Kidney glomerular epithelial cell (primary cell): ENCODE data around the gene NR2C1.

Experiments
- DNase-seq: peaks from one replicate; lab custom pipeline; 2025; lab: John Stamatoyannopoulos, UW

Gene NR2C1

GRCh38 chr12:95083938-95084337 lies 10.5 kb upstream of the NR2C1 start:
- peak; percentile 22 for DNase-seq

GRCh38 chr12:95083471-95083870 lies 10.1 kb upstream of the NR2C1 start:
- DNase-seq = no peak

GRCh38 chr12:95077341-95077740 lies 3.9 kb upstream of the NR2C1 start:
- no peak for DNase-seq

- DNase-seq = no peak
Observed at GRCh38 chr12:95074766-95075165, 1.3 kb upstream of the NR2C1 start.

- no peak for DNase-seq
Observed at GRCh38 chr12:95073698-95074520, 491 bp upstream of the NR2C1 start.

GRCh38 chr12:95070378-95070777 lies 3.0 kb downstream of the NR2C1 start:
- no peak for DNase-seq

DNA sequence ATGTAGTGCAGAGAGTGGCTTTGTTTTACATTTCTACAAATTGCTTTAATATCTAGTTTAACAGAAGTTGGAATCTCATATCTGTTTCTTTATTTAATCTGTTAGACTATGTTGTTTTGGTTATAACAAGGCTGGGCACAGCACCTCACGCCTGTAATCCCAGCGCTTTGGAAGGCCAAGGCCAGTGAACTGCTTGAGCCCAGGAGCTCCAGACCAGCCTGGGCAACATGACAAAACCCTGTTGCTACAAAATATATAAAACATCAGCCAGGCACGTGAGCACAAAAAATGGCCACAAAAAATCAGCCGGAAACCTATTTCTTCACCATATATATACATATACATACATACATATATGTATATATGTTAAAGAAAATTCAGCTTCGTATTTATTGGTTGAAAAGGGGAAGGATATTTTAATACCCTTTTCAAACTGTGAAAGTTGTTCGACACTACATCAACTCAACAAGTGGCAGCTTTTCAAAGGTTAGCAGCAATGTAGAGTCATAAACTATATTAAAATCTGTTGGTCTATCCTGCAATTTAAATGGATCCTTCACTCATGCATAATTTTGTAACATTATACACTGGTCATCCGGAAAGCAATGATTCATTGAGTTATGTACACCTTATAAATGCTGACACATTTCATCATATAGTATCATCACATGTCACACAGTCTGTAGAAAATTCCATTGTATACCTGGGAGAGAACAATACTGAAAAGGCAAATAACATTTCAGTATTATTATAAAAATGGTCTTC lies 7.1 kb downstream of the NR2C1 start:
- no peak for DNase-seq

GRCh38 chr12:95060951-95061350 lies 12.5 kb downstream of the NR2C1 start:
- no peak for DNase-seq

GRCh38 chr12:95059984-95060383 lies 13.4 kb downstream of the NR2C1 start:
- DNase-seq = no peak

DNA sequence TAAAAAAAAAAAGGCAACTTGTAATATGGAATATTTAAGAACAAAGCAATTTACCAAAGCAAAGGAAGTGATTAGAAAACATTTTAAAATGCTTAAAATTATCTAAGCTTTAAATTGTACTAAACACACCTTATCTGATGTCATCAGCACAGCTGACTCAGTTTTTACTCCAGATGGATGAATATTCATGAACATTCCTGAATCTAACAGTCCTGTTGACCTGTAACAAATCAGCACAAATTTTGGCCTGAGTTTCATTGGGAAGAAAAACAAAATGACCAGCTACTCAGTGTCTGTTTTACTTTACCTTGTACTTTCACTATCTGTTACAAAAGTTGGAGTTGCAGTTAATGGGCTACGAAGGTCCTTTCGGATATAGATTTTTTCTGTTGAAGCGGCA lies 16.0 kb downstream of the NR2C1 start:
- DNase-seq = no peak

DNA sequence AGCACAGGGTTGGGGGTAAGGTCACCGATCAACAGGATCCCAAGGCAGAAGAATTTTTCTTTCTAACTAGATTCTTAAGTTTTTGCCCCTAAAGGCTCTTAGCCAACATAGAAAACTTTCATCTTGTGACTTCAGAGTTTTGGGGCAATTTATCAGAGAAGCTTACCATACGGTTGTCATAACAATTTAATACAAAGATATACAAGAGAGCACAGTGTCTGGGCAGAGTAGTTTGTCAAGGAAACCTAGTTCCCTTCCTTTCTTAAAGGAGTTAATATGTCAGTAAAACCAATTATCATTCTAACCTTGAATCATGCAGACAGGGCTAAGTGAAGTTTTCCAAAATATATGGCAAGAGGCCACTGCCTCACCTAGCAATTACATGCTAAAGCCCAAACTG lies 18.4 kb downstream of the NR2C1 start:
- DNase-seq = no peak

DNA sequence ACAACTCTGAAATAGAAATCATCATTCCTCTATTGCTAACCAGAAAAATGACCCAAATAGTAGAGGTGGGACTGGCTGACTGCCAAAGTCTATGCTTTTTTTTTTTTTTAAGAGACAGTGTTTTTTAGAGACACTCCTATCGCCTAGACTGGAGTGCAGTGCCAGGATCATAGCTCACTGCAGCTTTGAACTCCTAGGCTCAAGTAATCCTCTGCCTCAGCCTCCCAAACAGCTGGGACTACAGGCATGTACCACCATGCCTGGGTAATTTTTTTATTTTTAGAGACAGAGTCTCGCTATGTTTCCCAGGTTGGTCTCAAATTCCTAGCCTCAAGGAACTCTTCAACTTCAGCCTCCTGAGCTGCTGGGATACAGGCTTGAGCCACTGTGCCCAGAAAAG lies 19.2 kb downstream of the NR2C1 start:
- DNase-seq = no peak

DNA sequence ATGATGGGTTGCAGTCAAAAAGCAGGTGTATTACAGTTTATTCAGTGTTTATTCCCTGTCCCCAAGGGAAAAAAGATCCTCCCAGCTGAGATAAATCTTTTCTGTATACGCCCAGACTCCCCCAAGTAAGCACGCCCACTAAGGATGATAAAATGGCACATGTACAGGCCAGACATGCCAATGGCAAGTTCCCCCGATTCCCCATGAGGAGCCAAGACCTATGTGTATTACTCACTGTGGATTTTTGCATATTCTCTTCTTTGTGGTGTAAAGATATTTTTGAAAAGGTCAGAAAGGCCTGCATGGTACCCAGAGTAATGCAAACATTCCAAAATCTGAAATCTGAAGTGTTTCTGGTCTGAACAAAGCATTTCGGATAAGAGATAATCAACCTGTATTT lies 22.2 kb downstream of the NR2C1 start:
- no peak for DNase-seq

GRCh38 chr12:95037906-95038305 lies 35.5 kb downstream of the NR2C1 start:
- DNase-seq = no peak

DNA sequence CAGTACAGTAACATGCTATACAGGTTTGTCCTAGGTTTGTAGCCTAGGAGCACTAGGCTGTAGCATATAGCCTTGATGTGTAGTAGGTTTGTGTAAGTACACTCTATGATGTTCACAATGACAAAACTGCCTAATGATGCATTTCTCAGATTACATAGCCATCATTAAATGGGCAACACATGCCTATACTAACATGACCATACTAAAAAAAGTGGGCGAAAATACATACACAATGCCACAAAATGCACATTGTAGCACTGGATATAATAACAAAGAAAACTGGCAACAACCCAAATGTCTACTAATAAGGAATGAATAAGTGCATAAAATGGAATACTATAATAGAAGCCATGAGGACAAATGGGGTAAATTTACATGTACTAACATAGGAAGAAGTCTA lies 38.7 kb downstream of the NR2C1 start:
- DNase-seq = no peak

- DNase-seq = no peak
Observed at GRCh38 chr12:95022477-95022876, 50.9 kb downstream of the NR2C1 start.

- no peak for DNase-seq
Observed at GRCh38 chr12:95017482-95017881, 55.9 kb downstream of the NR2C1 start.

DNA sequence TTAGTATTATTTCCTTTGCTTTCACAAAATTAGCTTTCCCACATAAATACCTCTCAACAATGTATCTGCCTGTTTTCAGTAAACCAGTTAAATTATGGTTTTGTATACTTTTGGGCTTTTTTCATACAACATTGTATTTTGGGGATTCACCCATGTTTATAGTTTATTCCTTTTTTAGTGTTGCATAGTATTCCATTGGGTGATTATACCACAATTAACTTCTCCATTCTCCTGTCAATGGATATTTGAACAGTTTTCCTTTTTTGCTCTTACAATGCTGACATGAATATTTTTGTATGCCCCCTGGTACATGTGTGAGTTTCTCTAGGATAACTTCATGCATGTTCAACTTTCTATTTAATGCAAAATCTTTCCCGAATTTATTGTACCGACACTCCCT lies 57.3 kb downstream of the NR2C1 start:
- no peak for DNase-seq

DNA sequence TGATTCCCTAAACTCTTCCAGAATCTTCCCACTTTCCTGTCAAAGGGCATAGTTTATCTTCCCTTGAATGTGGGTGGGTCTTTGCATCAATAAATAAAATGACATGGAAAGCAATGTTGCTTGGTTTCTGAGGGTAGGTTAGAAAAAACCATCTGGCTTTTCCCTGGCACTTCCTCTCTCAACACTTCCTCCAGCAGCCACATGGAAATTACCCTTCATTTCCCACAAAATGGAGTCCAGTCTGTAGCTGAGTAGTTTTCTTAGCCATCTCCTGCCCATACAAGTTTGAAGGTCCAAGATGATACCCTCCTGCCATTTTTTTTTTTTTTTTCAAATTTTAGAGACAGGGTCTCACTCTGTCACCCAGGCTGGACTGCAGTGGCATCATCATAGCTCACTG lies 58.9 kb downstream of the NR2C1 start:
- DNase-seq = no peak

DNA sequence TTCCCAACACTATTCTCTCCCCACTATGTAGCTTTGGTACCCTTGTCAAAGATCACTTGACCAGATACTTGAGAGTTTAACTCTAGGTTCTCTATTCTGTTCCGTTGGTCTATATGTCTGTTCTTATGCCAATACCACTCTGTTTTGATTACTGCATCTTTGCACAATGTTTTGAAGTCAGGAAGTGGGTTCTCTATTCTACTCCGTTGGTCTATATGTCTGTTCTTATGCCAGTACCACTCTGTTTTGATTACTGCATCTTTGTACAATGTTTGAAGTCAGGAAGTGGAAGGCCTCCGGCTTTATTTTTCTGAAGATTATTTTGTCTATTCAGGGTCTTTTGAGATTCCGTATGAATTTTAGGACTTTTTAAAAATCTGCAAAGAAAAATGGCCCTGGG lies 67.2 kb downstream of the NR2C1 start:
- no peak for DNase-seq

DNA sequence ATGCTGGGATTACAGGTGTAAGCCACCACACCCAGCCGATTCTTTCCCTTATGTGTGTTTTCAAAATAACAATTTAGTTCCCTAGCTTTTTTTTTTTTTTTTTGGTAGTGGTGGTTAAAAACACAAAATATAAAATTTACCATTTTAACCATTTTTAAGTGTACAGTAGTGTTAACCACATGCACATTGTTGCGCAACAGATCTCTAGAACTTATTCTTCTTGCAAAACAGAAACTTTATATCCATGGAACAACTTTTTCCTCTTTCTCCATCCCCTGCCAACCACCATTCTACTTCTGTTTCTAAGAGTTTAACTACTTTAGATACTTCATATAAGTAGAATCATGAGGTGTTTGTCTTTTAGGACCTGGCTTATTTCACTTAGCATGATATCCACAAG lies 68.8 kb downstream of the NR2C1 start:
- DNase-seq = no peak

GRCh38 chr12:95003921-95004272 lies 69.5 kb downstream of the NR2C1 start:
- no peak for DNase-seq

DNA sequence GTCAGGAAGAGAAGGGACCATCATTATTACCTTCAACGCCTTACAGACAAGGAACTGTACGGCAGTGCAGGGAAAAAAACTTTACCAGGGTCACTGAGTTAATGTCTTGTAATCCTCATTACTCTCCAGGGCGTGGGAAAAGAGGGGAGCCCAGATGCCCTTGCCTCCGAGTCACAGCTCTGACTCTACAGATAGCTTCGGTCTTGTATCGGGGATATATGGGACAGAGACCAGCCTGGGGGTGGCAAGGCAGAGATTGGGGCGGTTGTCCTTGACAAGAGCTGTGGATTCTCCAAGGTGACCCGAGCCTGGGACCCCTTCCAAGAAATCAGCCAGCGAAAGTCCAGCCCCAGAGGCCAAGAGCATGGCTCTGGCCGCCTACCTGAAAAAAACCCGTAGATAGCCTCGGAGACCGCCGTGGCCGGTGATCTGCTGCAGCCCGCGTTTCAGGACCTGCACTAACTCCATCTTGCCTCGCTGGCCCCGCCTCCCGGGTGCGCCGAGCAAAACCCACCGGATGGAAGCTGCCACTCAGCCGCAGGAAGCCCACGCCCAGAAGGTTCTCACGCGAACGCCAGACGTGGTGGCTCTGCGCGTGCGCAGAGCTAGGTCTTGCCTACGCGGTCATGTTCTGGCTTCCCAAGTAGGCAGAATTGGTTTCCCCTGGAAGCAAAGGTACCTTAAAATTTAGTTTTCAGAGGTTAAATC lies 70.1 kb downstream of the NR2C1 start, which contains the start of gene NDUFA12:
Gene NDUFA12, minus strand, starts transcription at position 485 of the 708 bp plus-strand sequence. Its CDS starts 17 bp downstream, at position 468.
- peak; percentile 94 for DNase-seq
